RWPE2 (cell line): Measurements from ENCODE around the gene UBL7.
"Not testable (repeated sequence)": the region's sequence is repeated elsewhere in the genome, so short reads cannot be mapped to it uniquely, and the experiment has no call there.

ENCODE experiments used
- ATAC-seq: fragments of 200-7000 bp; cut with Tn5 transposase; 3 replicates; pipeline ENCODE4 v1.9.1; 2021; ENCODE audit warnings: low read depth
- DNase-seq: peaks from one replicate; pipeline ENCODE4 v3.0.0-alpha.2; 2020; ENCODE audit warnings: low spot score
- H3K27ac ChIP-seq: fragments of 450-650 bp; 2 replicates; pipeline ENCODE4 v1.5.1; 2017; ENCODE audit warnings: mild to moderate bottlenecking; ENCODE audit not compliant: poor library complexity, severe bottlenecking
- H3K27me3 ChIP-seq: fragments of 250-450 bp; sonication (Bioruptor Pico); 2 replicates; pipeline ENCODE4 v1.5.1; 2021; ENCODE audit warnings: mild to moderate bottlenecking, moderate library complexity; ENCODE audit not compliant: insufficient read depth, poor library complexity, severe bottlenecking
- H3K36me3 ChIP-seq: fragments of 250-450 bp; sonication (Bioruptor Pico); 2 replicates; pipeline ENCODE4 v1.5.1; 2020; ENCODE audit warnings: low read depth, mild to moderate bottlenecking, moderate library complexity
- H3K4me1 ChIP-seq: fragments of 250-450 bp; sonication (Bioruptor Pico); 2 replicates; pipeline ENCODE4 v1.5.1; 2021; ENCODE audit warnings: mild to moderate bottlenecking, moderate library complexity; ENCODE audit not compliant: insufficient read depth, poor library complexity, severe bottlenecking
- H3K4me3 ChIP-seq: fragments of 250-450 bp; sonication (Bioruptor Pico); 2 replicates; pipeline ENCODE4 v1.5.1; 2021; ENCODE audit warnings: mild to moderate bottlenecking, moderate library complexity; ENCODE audit not compliant: severe bottlenecking
- H3K9me3 ChIP-seq: fragments of 250-450 bp; sonication (Bioruptor Pico); 2 replicates; pipeline ENCODE4 v1.5.1; 2021; ENCODE audit warnings: mild to moderate bottlenecking, moderate library complexity; ENCODE audit not compliant: severe bottlenecking
- CTCF ChIP-seq: fragments of 450-650 bp; IDR thresholded peaks from one replicate; pipeline ENCODE4 v1.5.1; 2017; ENCODE audit warnings: mild to moderate bottlenecking, moderate library complexity; ENCODE audit not compliant: poor library complexity, severe bottlenecking

UBL7 gene

GRCh38 chr15:74463634-74464033, 2.7 kb upstream of the UBL7 start:
- Histone ChIP-seq H3K4me3 (no peak overlapping the region), H3K27ac (no peak overlapping the region), H3K4me1 (peaks cover 11% of the 10 kb centered on the region), H3K36me3 (peaks cover 30% of the 10 kb centered on the region), H3K9me3 (no peaks in the 10 kb centered on the region), H3K27me3 (no peaks in the 10 kb centered on the region)
- TF ChIP-seq CTCF: no peak
- DNase-seq (no peak), ATAC-seq (no peak)

GRCh38 chr15:74461847-74462511, 1.0 kb upstream of the UBL7 start:
- Histone ChIP-seq H3K9me3 (no peaks in the 10 kb centered on the region), H3K27me3 (no peaks in the 10 kb centered on the region), H3K27ac (peak overlapping the region; percentile 73), H3K4me1 (peaks cover 11% of the 10 kb centered on the region), H3K4me3 (peak overlapping the region; percentile 71), H3K36me3 (peaks cover 24% of the 10 kb centered on the region)
- DNase-seq (no peak), ATAC-seq (peak; percentile 26; the same call in 2 of the 3 replicates)
- no peak for TF ChIP-seq CTCF

GRCh38 chr15:74460298-74460697, 662 bp downstream of the UBL7 start:
- Histone ChIP-seq H3K4me3 (peak overlapping the region; percentile 71), H3K27ac (peak overlapping the region; percentile 73), H3K36me3 (peaks cover 20% of the 10 kb centered on the region), H3K4me1 (peaks cover 11% of the 10 kb centered on the region), H3K27me3 (no peaks in the 10 kb centered on the region), H3K9me3 (no peaks in the 10 kb centered on the region)
- no peak for ATAC-seq
- no peak for DNase-seq
- no peak for TF ChIP-seq CTCF

- not testable (repeated sequence) for ATAC-seq, H3K27me3 ChIP-seq, H3K4me3 ChIP-seq, H3K9me3 ChIP-seq, H3K27ac ChIP-seq, DNase-seq
- Histone ChIP-seq H3K36me3 (peaks cover 23% of the 10 kb centered on the region), H3K4me1 (peaks cover 11% of the 10 kb centered on the region)
These were observed 1.2 kb downstream of the UBL7 start for GRCh38 chr15:74459798-74460197.

- H3K4me1 ChIP-seq: peaks cover 11% of the 10 kb centered on the region
- no peaks in the 10 kb centered on the region for H3K9me3 ChIP-seq
- H3K27ac ChIP-seq: no peak overlapping the region
- peaks cover 23% of the 10 kb centered on the region for H3K36me3 ChIP-seq
- H3K27me3 ChIP-seq: no peaks in the 10 kb centered on the region
- no peak for ATAC-seq
- TF ChIP-seq CTCF: no peak
- no peak for DNase-seq
- H3K4me3 ChIP-seq: no peak overlapping the region
These were observed 2.5 kb downstream of the UBL7 start for GRCh38 chr15:74458473-74458872.

GRCh38 chr15:74457036-74457435, 3.9 kb downstream of the UBL7 start:
- H3K4me3 ChIP-seq, H3K27me3 ChIP-seq, H3K4me1 ChIP-seq, DNase-seq, ATAC-seq, H3K27ac ChIP-seq, H3K9me3 ChIP-seq: not testable (repeated sequence)
- peaks cover 31% of the 10 kb centered on the region for H3K36me3 ChIP-seq
